ENCODE measurements around the gene IL1RL2.

- TF ChIP-seq CTCF (IDR thresholded peaks at IDR 0.05 in 2 of 3, conservative IDR thresholded peaks at IDR 0.05 in 1 of 3; ENCODE audit: borderline replicate concordance in 1 of 3, insufficient read depth in 1 of 3, low read depth in 2 of 3, low read length in 2 of 3): no peak
- no peak for TF ChIP-seq MAX (IDR thresholded peaks at IDR 0.05)
- no peak for TF ChIP-seq FOSL1 (IDR thresholded peaks at IDR 0.05; ENCODE audit: low read depth)
- no peak for TF ChIP-seq EZH2 (IDR thresholded peaks at IDR 0.05)
- no peak for TF ChIP-seq EGR1 (IDR thresholded peaks at IDR 0.05; ENCODE audit: low read depth)
- no peak for TF ChIP-seq POLR2AphosphoS5 (IDR thresholded peaks at IDR 0.05; ENCODE audit: low read depth, low read length)
- no peak for TF ChIP-seq REST (IDR thresholded peaks at IDR 0.05; ENCODE audit: low read depth)
- TF ChIP-seq SP1 (IDR thresholded peaks at IDR 0.05; ENCODE audit: low read depth): no peak
- TF ChIP-seq JUND (IDR thresholded peaks at IDR 0.05): no peak
- no peak for TF ChIP-seq POLR2A (IDR thresholded peaks at IDR 0.05; ENCODE audit: borderline replicate concordance, extremely low read depth, insufficient read depth, insufficient read length)
- no peak for TF ChIP-seq ELF1 (IDR thresholded peaks at IDR 0.05; ENCODE audit: borderline replicate concordance, low read depth)
- no peak for TF ChIP-seq CBX3 (IDR thresholded peaks at IDR 0.05; ENCODE audit: low read depth)
Observed at GRCh38 chr2:102181376-102181775, 5.4 kb upstream of the IL1RL2 start.

All from HCT116 (cell line).